GM23338 (cell line): ENCODE results near the gene TLDC2.

Experiments
- CTCF ChIP-seq, 2 experiments: fragments of 200-600 bp in 1 of 2; sonication (generic) in 1 of 2; conservative IDR thresholded peaks; 2 replicates each; pipeline versions ENCODE4 v1.5.1 to v1.6.1; 2016 to 2017; ENCODE audit warnings: antibody characterized with exemption in 2 of 2, low read depth in 2 of 2, mild to moderate bottlenecking in 2 of 2, moderate library complexity in 1 of 2
- EZH2 ChIP-seq: fragments of 200-600 bp; sonication (generic); IDR thresholded peaks from one replicate; pipeline ENCODE4 v1.8.0; 2017; ENCODE audit warnings: antibody characterized with exemption, mild to moderate bottlenecking, low read depth; ENCODE audit not compliant: unreplicated experiment
- EZH2phosphoT487 ChIP-seq: fragments of 200-600 bp; sonication (generic); IDR thresholded peaks from one replicate; pipeline ENCODE4 v1.8.1; 2018; ENCODE audit warnings: antibody characterized with exemption; ENCODE audit not compliant: unreplicated experiment
- NANOG ChIP-seq: IDR thresholded peaks from 2 replicates; pipeline ENCODE4 v1.6.1; 2016; ENCODE audit warnings: antibody characterized with exemption, borderline replicate concordance
- REST ChIP-seq: IDR thresholded peaks from one replicate; pipeline ENCODE4 v1.6.1; 2018; ENCODE audit warnings: antibody characterized with exemption; ENCODE audit not compliant: unreplicated experiment
- ZNF114 ChIP-seq: fragments of 250-450 bp; sonication (Bioruptor Pico); IDR thresholded peaks from 2 replicates; pipeline ENCODE4 v1.5.0; 2020; ENCODE audit warnings: mild to moderate bottlenecking, moderate library complexity

GRCh38 chr20:36891211-36891610 is 15.3 kb downstream of the TLDC2 start:
- TF ChIP-seq CTCF (conservative IDR thresholded peaks at IDR 0.05; ENCODE audit: low read depth in 2 of 2), result no peak
- no peak for TF ChIP-seq REST
- no peak for TF ChIP-seq ZNF114 (CRISPR knock-in tag)
- no peak for TF ChIP-seq EZH2
- TF ChIP-seq EZH2phosphoT487, result no peak
- no peak for TF ChIP-seq NANOG
